NCI-H748 (cell line): ENCODE data around the gene RPL10.
"Not testable (repeated sequence)": the region's sequence is repeated elsewhere in the genome, so short reads cannot be mapped to it uniquely, and the experiment has no call there.

ENCODE experiments used
- DNase-seq: peaks from one replicate; lab custom pipeline; 2025; ENCODE audit not compliant: unreplicated experiment; lab: John Stamatoyannopoulos, UW

Gene RPL10

DNA sequence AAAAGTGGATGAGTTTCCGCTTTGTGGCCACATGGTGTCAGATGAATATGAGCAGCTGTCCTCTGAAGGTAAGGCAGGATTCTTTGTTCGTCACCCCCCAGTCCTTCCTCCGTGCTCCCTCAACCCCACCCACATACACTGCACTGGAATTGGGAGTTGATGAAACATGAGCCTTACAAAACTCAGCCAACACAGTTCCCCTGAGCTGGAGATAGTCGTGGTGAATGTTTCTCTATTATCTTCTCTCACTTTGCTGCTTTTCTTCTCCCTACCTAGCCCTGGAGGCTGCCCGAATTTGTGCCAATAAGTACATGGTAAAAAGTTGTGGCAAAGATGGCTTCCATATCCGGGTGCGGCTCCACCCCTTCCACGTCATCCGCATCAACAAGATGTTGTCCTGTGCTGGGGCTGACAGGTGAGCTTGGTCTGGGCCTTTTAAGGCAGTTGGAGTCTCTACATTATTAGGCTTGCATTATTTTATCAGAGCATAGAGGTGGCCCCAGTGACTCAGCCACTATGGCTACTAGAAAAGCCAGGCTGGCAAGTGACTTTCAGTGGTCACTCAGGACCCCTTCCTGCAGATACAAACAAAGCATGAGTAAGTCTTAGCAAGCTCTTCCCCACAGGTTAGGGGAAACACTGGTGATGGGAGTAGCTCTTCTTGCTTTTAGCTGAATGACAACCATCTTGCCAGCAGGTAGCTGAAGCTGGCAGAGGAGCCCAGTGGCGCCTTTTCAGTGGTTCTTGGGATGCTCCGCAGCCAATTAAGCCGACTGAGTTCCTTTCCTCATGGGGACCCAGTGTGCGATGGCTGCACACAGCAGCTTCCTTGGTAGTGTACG, 1.6 kb downstream of the RPL10 start:
- no peak for DNase-seq

GRCh38 chrX:154400369-154400817, 2.2 kb downstream of the RPL10 start:
- DNase-seq, result not testable (repeated sequence)

DNA sequence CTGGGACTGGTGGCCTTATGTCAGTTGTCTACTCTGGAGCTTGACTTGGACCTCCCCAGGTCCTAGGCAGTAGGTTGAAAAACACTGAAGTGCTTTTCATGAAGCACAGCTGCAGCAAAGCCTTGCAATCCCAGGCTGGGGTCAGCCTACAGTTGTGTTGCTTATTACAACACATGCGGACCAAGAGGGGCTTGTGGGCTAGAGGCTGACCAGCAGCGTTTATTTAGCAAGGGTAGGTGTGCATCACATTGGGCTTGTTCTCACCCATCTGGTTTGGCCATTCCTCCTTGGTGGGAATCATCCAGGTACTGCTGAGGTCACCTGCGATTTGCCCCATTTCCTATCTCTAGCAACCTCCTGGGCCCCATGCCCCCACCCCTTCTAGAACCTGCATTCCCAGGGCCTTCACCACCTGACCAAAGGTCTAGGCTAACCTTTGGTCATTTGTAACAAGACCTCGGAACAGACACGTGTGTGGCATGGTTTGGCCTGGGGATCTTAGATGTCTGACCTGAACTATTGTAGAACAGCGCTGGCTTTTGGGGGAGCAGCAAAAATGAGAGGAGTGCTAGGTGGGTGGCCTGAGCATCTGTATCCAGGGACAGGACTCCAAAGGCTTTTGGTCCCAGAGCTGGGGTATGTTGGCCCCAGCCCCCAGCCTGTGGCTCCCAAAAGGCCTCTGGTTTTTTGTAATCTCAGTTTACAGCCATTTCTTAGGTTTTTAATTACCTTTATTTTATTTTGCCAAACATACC, 3.0 kb downstream of the RPL10 start:
- peak; percentile 23 for DNase-seq

- no peak for DNase-seq
Measured at GRCh38 chrX:154401918-154402621, 3.9 kb downstream of the RPL10 start.

- no peak for DNase-seq
Measured at GRCh38 chrX:154402622-154403127, 4.5 kb downstream of the RPL10 start.

- no peak for DNase-seq
Measured at GRCh38 chrX:154403192-154403591, 5.0 kb downstream of the RPL10 start.

DNA sequence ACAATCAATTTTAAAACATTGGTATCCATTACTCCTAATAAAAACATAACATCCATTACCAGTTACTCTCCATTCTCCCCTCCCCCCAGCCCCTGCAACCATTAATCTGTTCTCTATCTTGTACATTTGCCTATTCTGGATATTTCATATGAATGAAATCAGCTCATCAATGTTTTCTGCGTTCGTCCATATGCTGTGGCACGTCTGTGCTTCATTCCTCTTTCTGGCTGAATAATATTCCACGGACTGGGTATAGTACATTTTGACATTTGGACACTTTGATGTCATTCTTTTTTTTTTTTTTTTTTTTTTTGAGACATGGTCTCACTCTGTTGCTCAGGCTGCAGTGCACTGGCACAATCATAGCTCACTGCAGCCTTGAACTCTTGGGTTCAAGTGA, 5.7 kb downstream of the RPL10 start:
- DNase-seq, result no peak

GRCh38 chrX:154404625-154405192, 6.5 kb downstream of the RPL10 start:
- DNase-seq, result no peak

- DNase-seq, result no peak
Measured at GRCh38 chrX:154408659-154409221, 10.6 kb downstream of the RPL10 start.

DNA sequence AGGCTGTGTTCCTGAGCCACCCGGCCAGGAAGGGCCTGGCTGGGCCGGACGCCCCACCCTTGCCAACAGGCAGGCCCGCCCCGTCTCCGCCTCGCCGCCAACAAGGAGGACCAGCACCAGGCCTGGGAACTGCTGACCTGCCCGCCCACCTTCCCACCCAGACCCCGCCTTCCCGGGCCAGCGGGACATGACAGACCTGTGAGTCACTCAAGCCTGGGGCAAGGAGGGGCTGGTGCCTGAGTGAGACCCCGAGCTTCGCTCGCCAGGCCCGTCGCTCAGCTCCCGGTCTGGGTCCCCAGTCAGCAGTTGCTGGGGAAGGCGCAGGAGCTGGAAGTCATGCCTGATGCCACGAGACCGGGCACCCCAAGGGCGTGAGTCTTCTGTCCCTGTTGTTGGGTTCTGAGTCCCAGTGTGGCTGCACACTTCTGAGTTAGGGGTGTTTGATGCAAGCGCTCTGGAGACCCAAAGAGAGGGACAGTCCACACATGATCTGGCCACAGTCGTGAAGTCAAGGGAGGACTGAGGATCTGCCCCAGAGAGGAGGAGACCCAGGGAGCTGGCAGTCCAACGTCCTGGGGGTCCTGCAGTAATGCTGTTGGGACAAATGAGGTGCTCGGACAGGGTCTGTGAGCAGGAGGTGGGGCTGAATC, 11.2 kb downstream of the RPL10 start, which contains the start of gene DNASE1L1:
Gene DNASE1L1, minus strand, starts transcription at position 33 of the 650 bp plus-strand sequence. CDS start 3,686 bp downstream, outside the sequence.
- DNase-seq, result no peak

DNA sequence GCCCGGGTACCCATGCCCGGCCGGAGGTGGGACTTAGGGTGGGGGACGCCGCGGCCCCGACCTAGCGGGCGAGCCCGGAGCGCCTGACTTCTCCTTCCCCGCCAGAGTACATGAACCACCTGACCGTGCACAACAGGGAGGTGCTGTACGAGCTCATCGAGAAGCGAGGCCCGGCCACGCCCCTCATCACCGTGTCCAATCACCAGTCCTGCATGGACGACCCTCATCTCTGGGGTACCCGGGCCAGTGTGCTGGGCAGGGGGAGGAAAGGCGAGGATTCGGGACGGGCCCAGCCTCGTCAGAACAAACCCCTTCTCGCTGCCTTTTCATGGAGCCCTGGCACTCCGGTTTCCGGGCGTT, 13.8 kb downstream of the RPL10 start:
- DNase-seq, result peak; percentile 84

GRCh38 chrX:154412468-154412867, 14.3 kb downstream of the RPL10 start:
- no peak for DNase-seq

GRCh38 chrX:154413142-154413541, 15.0 kb downstream of the RPL10 start:
- no peak for DNase-seq

- DNase-seq, result peak; percentile 10
Measured at GRCh38 chrX:154417157-154417556, 19.0 kb downstream of the RPL10 start.

DNA sequence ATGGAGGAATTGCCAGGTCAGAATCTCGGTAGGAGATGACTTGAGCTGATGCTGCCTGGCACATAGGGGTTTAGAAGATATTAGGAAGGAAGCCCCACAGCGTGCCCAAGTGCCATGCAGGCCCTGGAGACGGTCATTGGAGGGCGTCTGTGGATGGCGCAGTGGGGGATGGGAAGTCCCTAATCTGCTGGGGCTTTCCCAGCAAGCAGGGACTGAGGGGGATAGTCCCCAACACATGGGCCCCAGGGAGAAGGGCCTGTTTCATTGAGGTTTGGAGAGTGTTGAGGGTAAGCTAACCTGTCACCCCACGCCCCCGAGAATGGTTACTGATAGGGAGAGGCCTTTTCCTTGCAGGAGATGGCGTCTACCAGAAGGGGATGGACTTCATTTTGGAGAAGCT, 21.0 kb downstream of the RPL10 start:
- no peak for DNase-seq

- no peak for DNase-seq
Measured at GRCh38 chrX:154419688-154420401, 21.7 kb downstream of the RPL10 start.

- no peak for DNase-seq
Measured at GRCh38 chrX:154420402-154420756, 22.2 kb downstream of the RPL10 start.

GRCh38 chrX:154426916-154427770, 29.0 kb downstream of the RPL10 start:
- DNase-seq, result no peak
